ENCODE results near the gene UAP1L1.

The UAP1L1 gene

GRCh38 chr9:137088121-137088520 lies 10.8 kb downstream of the UAP1L1 start:
- no peak for DNase-seq (ENCODE audit: low read depth)
- TF ChIP-seq CTCF (conservative IDR thresholded peaks at IDR 0.05; ENCODE audit: control insufficient read depth, insufficient read depth, low read depth, low read length): no peak
- peak overlapping the region; percentile 74 for H3K4me3 ChIP-seq (ENCODE audit: control insufficient read depth, low read depth, low read length)

GRCh38 chr9:137089232-137089947 lies 12.1 kb downstream of the UAP1L1 start:
- no peak for DNase-seq (ENCODE audit: low read depth)
- no peak overlapping the region for H3K4me3 ChIP-seq (ENCODE audit: control insufficient read depth, low read depth, low read length)
- TF ChIP-seq CTCF (conservative IDR thresholded peaks at IDR 0.05; ENCODE audit: control insufficient read depth, insufficient read depth, low read depth, low read length): no peak

GRCh38 chr9:137095664-137096517 lies 18.6 kb downstream of the UAP1L1 start:
- H3K4me3 ChIP-seq (ENCODE audit: control insufficient read depth, low read depth, low read length): no peak overlapping the region
- TF ChIP-seq CTCF (conservative IDR thresholded peaks at IDR 0.05; ENCODE audit: control insufficient read depth, insufficient read depth, low read depth, low read length): no peak
- DNase-seq (ENCODE audit: low read depth): no peak

GRCh38 chr9:137096785-137097546 lies 19.6 kb downstream of the UAP1L1 start:
- no peak for DNase-seq (ENCODE audit: low read depth)
- H3K4me3 ChIP-seq (ENCODE audit: control insufficient read depth, low read depth, low read length): no peak overlapping the region
- TF ChIP-seq CTCF (conservative IDR thresholded peaks at IDR 0.05; ENCODE audit: control insufficient read depth, insufficient read depth, low read depth, low read length): no peak

GRCh38 chr9:137097761-137098462 lies 20.6 kb downstream of the UAP1L1 start:
- DNase-seq (ENCODE audit: low read depth): no peak
- TF ChIP-seq CTCF (conservative IDR thresholded peaks at IDR 0.05; ENCODE audit: control insufficient read depth, insufficient read depth, low read depth, low read length): no peak
- no peak overlapping the region for H3K4me3 ChIP-seq (ENCODE audit: control insufficient read depth, low read depth, low read length)

- no peak for DNase-seq (ENCODE audit: low read depth)
- no peak overlapping the region for H3K4me3 ChIP-seq (ENCODE audit: control insufficient read depth, low read depth, low read length)
- no peak for TF ChIP-seq CTCF (conservative IDR thresholded peaks at IDR 0.05; ENCODE audit: control insufficient read depth, insufficient read depth, low read depth, low read length)
Measured at GRCh38 chr9:137099231-137099630, 21.9 kb downstream of the UAP1L1 start.
